ENCODE results near the gene PLXDC2. TPM values are rescaled to one million over a fixed set of nuclear protein-coding genes. Genes with fewer than 3 reads are reported as not detected.

The PLXDC2 gene
- polyA plus RNA-seq, 1 of the 3 experiments (the other 2 are of a cell fraction): 2.5 TPM

DNA sequence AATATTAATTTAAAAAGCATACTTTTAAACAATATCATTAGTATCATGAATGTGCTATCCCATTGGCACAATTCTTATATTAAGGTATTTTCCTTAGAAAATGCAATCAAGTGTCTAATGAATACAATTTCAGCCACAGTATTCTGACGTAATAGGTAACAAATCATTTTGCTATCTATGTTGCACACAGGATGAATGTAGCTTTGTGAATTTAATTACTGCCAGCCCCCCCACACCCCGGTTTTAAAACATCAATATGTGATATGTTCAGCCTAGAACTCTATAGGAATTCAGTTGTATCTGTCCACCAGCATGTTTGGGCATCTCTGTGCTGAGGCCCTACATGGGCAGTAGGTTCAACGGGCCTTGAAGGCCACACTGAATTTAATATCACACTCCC lies 274.6 kb downstream of the PLXDC2 start:
- no peak overlapping the region for H3K4me3 ChIP-seq (ENCODE audit: low read depth in 2 of 2, low read length in 1 of 2)
- no peaks in the 10 kb centered on the region for H3K9me2 ChIP-seq
- WGBS (ENCODE audit: low lambda C conversion rate): 47% methylated on average over 3 of the region's 3 CpGs
- TF ChIP-seq GATA2 (CRISPR knock-in tag; IDR thresholded peaks at IDR 0.05) (no peak), MEF2A (IDR thresholded peaks at IDR 0.05; ENCODE audit: borderline replicate concordance, low read depth) (no peak), IRF3 (IDR thresholded peaks at IDR 0.05; ENCODE audit: low read depth, low read length) (no peak), RFX5 (IDR thresholded peaks at IDR 0.05; ENCODE audit: low read length) (no peak), NFIC (IDR thresholded peaks at IDR 0.05; ENCODE audit: borderline replicate concordance) (no peak), TCF12 (IDR thresholded peaks at IDR 0.05) (no peak), MXI1 (IDR thresholded peaks at IDR 0.05; ENCODE audit: low read depth, low read length) (no peak), CHD2 (IDR thresholded peaks at IDR 0.05; ENCODE audit: low read length, partially characterized antibody) (no peak), RAD21 (IDR thresholded peaks at IDR 0.05; ENCODE audit: low read length) (no peak), CTCF (IDR thresholded peaks at IDR 0.05) (no peak)
- TF ChIP-seq, protein P1, sequence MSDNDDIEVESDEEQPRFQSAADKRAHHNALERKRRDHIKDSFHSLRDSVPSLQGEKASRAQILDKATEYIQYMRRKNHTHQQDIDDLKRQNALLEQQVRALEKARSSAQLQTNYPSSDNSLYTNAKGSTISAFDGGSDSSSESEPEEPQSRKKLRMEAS (IDR thresholded peaks at IDR 0.05; ENCODE audit: low read depth): no peak
- TF ChIP-seq, protein P2, sequence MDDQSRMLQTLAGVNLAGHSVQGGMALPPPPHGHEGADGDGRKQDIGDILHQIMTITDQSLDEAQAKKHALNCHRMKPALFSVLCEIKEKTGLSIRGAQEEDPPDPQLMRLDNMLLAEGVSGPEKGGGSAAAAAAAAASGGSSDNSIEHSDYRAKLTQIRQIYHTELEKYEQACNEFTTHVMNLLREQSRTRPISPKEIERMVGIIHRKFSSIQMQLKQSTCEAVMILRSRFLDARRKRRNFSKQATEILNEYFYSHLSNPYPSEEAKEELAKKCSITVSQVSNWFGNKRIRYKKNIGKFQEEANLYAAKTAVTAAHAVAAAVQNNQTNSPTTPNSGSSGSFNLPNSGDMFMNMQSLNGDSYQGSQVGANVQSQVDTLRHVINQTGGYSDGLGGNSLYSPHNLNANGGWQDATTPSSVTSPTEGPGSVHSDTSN (IDR thresholded peaks at IDR 0.05): no peak
- no peaks in the 10 kb centered on the region for H3F3A ChIP-seq (replicated peaks; ENCODE audit: insufficient read depth)
- no peaks in the 10 kb centered on the region for H3K9me3 ChIP-seq
- ChIA-PET CTCF (no interaction called here), POLR2A (no interaction called here)
- no peak overlapping the region for H3K4me2 ChIP-seq
- H3K27me3 ChIP-seq (ENCODE audit: insufficient read depth): no peaks in the 10 kb centered on the region
- no peaks in the 10 kb centered on the region for H4K20me1 ChIP-seq (ENCODE audit: insufficient read depth)
- H3K4me1 ChIP-seq (ENCODE audit: control insufficient read depth in 1 of 2, insufficient read depth in 2 of 2, low read depth in 1 of 2, low read length in 1 of 2): no peaks in the 10 kb centered on the region; a peak in 1 of 4 replicates
- H3K79me2 ChIP-seq (ENCODE audit: insufficient read depth): no peaks in the 10 kb centered on the region
- no peak overlapping the region for H2AFZ ChIP-seq (ENCODE audit: low read depth)
- no peaks in the 10 kb centered on the region for H3K36me3 ChIP-seq (replicated peaks in 1 of 2; ENCODE audit: control insufficient read depth in 1 of 2, insufficient read depth in 2 of 2, low read length in 1 of 2)
- H3K27ac ChIP-seq (ENCODE audit: low read depth in 2 of 2, low read length in 1 of 2): no peak overlapping the region
- no peak for DNase-seq
- no peak overlapping the region for H3K9ac ChIP-seq

DNA sequence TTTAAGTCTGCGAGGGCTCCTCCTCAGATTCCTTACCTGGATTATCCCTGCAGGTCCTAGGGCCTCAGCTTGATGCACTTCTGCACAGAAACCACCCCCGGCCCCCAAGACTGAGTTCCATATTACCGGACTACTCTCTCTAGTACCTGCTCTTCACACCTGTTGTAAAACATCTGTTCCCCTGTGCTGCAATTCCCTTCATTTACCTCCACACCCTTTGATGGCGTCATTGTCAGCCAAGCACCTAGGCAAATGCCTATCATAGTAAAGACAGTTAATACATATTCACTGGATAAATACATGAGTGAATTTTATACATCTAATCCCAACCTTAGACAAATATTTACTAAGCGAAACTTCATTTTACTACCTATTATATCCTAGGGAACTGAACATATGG lies 275.5 kb downstream of the PLXDC2 start:
- H3F3A ChIP-seq (replicated peaks; ENCODE audit: insufficient read depth): no peaks in the 10 kb centered on the region
- no peaks in the 10 kb centered on the region for H3K27me3 ChIP-seq (ENCODE audit: insufficient read depth)
- H3K9ac ChIP-seq: no peak overlapping the region
- no peak overlapping the region for H3K27ac ChIP-seq (ENCODE audit: low read depth in 2 of 2, low read length in 1 of 2)
- H3K4me3 ChIP-seq (ENCODE audit: low read depth in 2 of 2, low read length in 1 of 2): no peak overlapping the region
- H3K9me2 ChIP-seq: no peaks in the 10 kb centered on the region
- 67% methylated on average over 5 of the region's 5 CpGs for WGBS (ENCODE audit: low lambda C conversion rate)
- H3K79me2 ChIP-seq (ENCODE audit: insufficient read depth): no peaks in the 10 kb centered on the region
- no peak overlapping the region for H3K4me2 ChIP-seq
- ChIA-PET CTCF (no interaction called here), POLR2A (no interaction called here)
- H3K36me3 ChIP-seq (replicated peaks in 1 of 2; ENCODE audit: control insufficient read depth in 1 of 2, insufficient read depth in 2 of 2, low read length in 1 of 2): no peaks in the 10 kb centered on the region
- no peak overlapping the region for H2AFZ ChIP-seq (ENCODE audit: low read depth)
- no peaks in the 10 kb centered on the region; a peak in 1 of 4 replicates for H3K4me1 ChIP-seq (ENCODE audit: control insufficient read depth in 1 of 2, insufficient read depth in 2 of 2, low read depth in 1 of 2, low read length in 1 of 2)
- H4K20me1 ChIP-seq (ENCODE audit: insufficient read depth): no peaks in the 10 kb centered on the region
- no peak for DNase-seq
- no peaks in the 10 kb centered on the region for H3K9me3 ChIP-seq
- TF ChIP-seq GABPA (IDR thresholded peaks at IDR 0.05; ENCODE audit: low read depth) (no peak), TAF1 (IDR thresholded peaks at IDR 0.05; ENCODE audit: borderline replicate concordance, low read depth, low read length) (no peak), ELF1 (IDR thresholded peaks at IDR 0.05) (no peak), CTCF (IDR thresholded peaks at IDR 0.05) (no peak), MXI1 (IDR thresholded peaks at IDR 0.05; ENCODE audit: low read depth, low read length) (no peak), FOSL2 (IDR thresholded peaks at IDR 0.05; ENCODE audit: borderline replicate concordance, low read depth) (no peak), JUND (IDR thresholded peaks at IDR 0.05) (no peak), TCF12 (IDR thresholded peaks at IDR 0.05) (no peak), NRF1 (IDR thresholded peaks at IDR 0.05; ENCODE audit: low read depth, low read length) (no peak), EZH2phosphoT487 (IDR thresholded peaks at IDR 0.05; ENCODE audit: borderline replicate concordance, low read depth) (no peak), RCOR1 (IDR thresholded peaks at IDR 0.05; ENCODE audit: low read length) (no peak), FOXJ3 (CRISPR knock-in tag; IDR thresholded peaks at IDR 0.05) (no peak)
- TF ChIP-seq, protein P1 (IDR thresholded peaks at IDR 0.05; ENCODE audit: low read depth): no peak
- TF ChIP-seq, protein P2 (IDR thresholded peaks at IDR 0.05): no peak

All from SK-N-SH (cell line).